ENCODE measurements around the gene HIVEP2. TPM values are rescaled to one million over a fixed set of nuclear protein-coding genes. Genes with fewer than 3 reads are reported as not detected.

The HIVEP2 gene
- polyA plus RNA-seq, 2 of the 4 experiments (the other 2 are of a cell fraction), result 2.2 to 2.6 TPM

- TF ChIP-seq JUN (IDR thresholded peaks at IDR 0.05) (no peak), RCOR1 (IDR thresholded peaks at IDR 0.05; ENCODE audit: low read depth, low read length) (no peak)
- H3K4me1 ChIP-seq, result no peaks in the 10 kb centered on the region
- DNase-seq (ENCODE audit: low read depth in 1 of 2, low spot score in 1 of 2) (no peak), ATAC-seq (no peak), FAIRE-seq (no peak)
- ChIA-PET POLR2A (no interaction called here), CTCF (no interaction called here)
- 97% methylated on average over 2 of the region's 2 CpGs for WGBS (ENCODE audit: missing lambda C conversion rate)
- H3K27ac ChIP-seq, result no peak overlapping the region
- no peak overlapping the region for H3K4me2 ChIP-seq
- H3K9me3 ChIP-seq, result no peaks in the 10 kb centered on the region
- H3K4me3 ChIP-seq, result no peak overlapping the region
Observed at GRCh38 chr6:142914937-142915697, 29.9 kb downstream of the HIVEP2 start.

DNA sequence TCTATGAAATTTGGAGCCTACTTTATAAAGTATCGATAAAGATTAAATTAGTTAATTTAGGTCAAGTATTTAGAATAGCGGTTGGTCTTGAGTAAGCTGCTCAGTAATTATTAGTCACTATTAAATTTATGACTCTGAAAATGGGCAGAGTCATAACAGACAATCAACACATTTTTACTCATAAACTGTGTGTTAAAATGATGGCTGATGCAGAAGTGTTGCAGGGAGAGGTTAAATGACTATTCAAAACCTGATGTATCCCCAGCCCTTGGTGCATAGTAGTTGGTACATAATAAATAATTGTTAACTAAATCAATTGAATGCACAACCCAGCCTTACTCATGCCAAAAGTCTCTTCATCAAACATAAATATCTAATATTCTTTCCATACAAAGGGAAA is 30.6 kb downstream of the HIVEP2 start:
- ChIA-PET POLR2A (no interaction called here), CTCF (no interaction called here)
- TF ChIP-seq PHF8 (IDR thresholded peaks at IDR 0.05; ENCODE audit: borderline replicate concordance, low read depth), result no peak
- no peak for TF ChIP-seq JUN (IDR thresholded peaks at IDR 0.05)
- no peak for TF ChIP-seq SREBF2 (IDR thresholded peaks at IDR 0.05)
- TF ChIP-seq RFX5 (IDR thresholded peaks at IDR 0.05), result no peak
- no peak for TF ChIP-seq RAD21 (conservative IDR thresholded peaks at IDR 0.05 in 1 of 2, IDR thresholded peaks at IDR 0.05 in 1 of 2)
- TF ChIP-seq ZNF302 (CRISPR knock-in tag; IDR thresholded peaks at IDR 0.05), result no peak
- TF ChIP-seq EHF (CRISPR knock-in tag; IDR thresholded peaks at IDR 0.05), result no peak
- no peak for TF ChIP-seq ESRRA (IDR thresholded peaks at IDR 0.05; ENCODE audit: borderline replicate concordance, low read length)
- no peak for TF ChIP-seq HOXA7 (CRISPR knock-in tag; IDR thresholded peaks at IDR 0.05)
- TF ChIP-seq FOXS1 (CRISPR knock-in tag; IDR thresholded peaks at IDR 0.05), result no peak
- DNase-seq (ENCODE audit: low read depth in 1 of 2, low spot score in 1 of 2) (no peak), ATAC-seq (no peak), FAIRE-seq (no peak)
- Histone ChIP-seq H3K9me3 (no peaks in the 10 kb centered on the region), H3K4me2 (no peak overlapping the region), H3K4me3 (no peak overlapping the region), H3K4me1 (no peaks in the 10 kb centered on the region), H3K27ac (no peak overlapping the region)
- WGBS (ENCODE audit: missing lambda C conversion rate), result 93% methylated on average over 2 of the region's 2 CpGs

DNA sequence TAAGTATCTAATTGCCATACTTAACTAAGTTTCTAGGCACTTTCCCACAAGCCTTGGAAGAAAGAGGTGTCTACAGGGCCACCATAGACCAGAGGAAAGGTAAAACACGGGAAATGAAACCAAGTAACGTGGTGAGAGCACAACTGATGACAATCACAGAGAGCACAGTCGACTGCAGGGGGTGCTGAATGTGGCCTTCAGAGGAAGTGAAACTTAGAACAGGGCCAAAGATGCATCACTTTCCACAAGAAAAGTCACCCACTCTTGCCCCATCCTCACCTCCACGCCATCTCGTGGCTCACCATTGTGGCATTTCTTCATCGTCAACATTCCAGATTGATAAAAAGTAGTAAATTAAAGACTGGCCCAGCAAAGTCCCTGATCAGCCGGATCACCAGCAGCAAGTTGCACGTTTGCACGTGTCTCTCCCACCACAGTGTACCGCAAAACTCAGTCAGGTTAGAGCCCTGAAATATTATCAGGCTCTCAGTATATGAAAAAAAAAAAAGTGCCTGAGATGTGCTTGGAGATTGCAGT is 31.4 kb downstream of the HIVEP2 start:
- FAIRE-seq, result no peak
- no peak for ATAC-seq
- Histone ChIP-seq H3K4me1 (no peaks in the 10 kb centered on the region), H3K27ac (no peak overlapping the region), H3K4me2 (no peak overlapping the region), H3K9me3 (no peaks in the 10 kb centered on the region), H3K4me3 (no peak overlapping the region)
- TF ChIP-seq KDM1A (IDR thresholded peaks at IDR 0.05; ENCODE audit: low read depth) (no peak), BHLHE40 (IDR thresholded peaks at IDR 0.05; ENCODE audit: low read depth, low read length) (no peak), CHD2 (IDR thresholded peaks at IDR 0.05; ENCODE audit: low read length, partially characterized antibody) (no peak), HOXB13 (CRISPR knock-in tag; IDR thresholded peaks at IDR 0.05; ENCODE audit: low read depth) (no peak), TP53 (CRISPR knock-in tag; IDR thresholded peaks at IDR 0.05) (no peak), MAZ (IDR thresholded peaks at IDR 0.05; ENCODE audit: borderline replicate concordance, low read depth, low read length) (no peak), NR3C1 (IDR thresholded peaks at IDR 0.05) (no peak), CBX2 (IDR thresholded peaks at IDR 0.05; ENCODE audit: borderline replicate concordance, low read depth) (no peak), SREBF2 (IDR thresholded peaks at IDR 0.05) (no peak), NPAS2 (CRISPR knock-in tag; IDR thresholded peaks at IDR 0.05; ENCODE audit: borderline replicate concordance) (no peak), POLR2A (IDR thresholded peaks at IDR 0.05; ENCODE audit: low read length) (no peak), CHD4 (IDR thresholded peaks at IDR 0.05; ENCODE audit: borderline replicate concordance) (no peak), HDAC2 (IDR thresholded peaks at IDR 0.05) (no peak), ZSCAN20 (CRISPR knock-in tag; IDR thresholded peaks at IDR 0.05) (no peak)
- TF ChIP-seq, protein P1, sequence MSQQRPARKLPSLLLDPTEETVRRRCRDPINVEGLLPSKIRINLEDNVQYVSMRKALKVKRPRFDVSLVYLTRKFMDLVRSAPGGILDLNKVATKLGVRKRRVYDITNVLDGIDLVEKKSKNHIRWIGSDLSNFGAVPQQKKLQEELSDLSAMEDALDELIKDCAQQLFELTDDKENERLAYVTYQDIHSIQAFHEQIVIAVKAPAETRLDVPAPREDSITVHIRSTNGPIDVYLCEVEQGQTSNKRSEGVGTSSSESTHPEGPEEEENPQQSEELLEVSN (IDR thresholded peaks at IDR 0.05; ENCODE audit: borderline replicate concordance, low read depth), result no peak
- TF ChIP-seq, protein P2, sequence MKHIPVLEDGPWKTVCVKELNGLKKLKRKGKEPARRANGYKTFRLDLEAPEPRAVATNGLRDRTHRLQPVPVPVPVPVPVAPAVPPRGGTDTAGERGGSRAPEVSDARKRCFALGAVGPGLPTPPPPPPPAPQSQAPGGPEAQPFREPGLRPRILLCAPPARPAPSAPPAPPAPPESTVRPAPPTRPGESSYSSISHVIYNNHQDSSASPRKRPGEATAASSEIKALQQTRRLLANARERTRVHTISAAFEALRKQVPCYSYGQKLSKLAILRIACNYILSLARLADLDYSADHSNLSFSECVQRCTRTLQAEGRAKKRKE (CRISPR knock-in tag; IDR thresholded peaks at IDR 0.05; ENCODE audit: low read depth), result no peak
- TF ChIP-seq, protein P3, sequence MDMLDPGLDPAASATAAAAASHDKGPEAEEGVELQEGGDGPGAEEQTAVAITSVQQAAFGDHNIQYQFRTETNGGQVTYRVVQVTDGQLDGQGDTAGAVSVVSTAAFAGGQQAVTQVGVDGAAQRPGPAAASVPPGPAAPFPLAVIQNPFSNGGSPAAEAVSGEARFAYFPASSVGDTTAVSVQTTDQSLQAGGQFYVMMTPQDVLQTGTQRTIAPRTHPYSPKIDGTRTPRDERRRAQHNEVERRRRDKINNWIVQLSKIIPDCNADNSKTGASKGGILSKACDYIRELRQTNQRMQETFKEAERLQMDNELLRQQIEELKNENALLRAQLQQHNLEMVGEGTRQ (IDR thresholded peaks at IDR 0.05), result no peak
- POLR2A ChIA-PET, result no interaction called here
- no peak for DNase-seq (ENCODE audit: low read depth in 1 of 2, low spot score in 1 of 2)
- CTCF ChIA-PET, result interaction anchor here (0.6 kb wide), 1 partner anchor 273 kb away, joined by 3 read pairs; no protein-coding TSS in a partner anchor
- WGBS (ENCODE audit: missing lambda C conversion rate), result 89% methylated on average over 10 of the region's 10 CpGs
